Kidney glomerular epithelial cell (primary cell): ENCODE results near the gene LRRTM2.

Experiments
- DNase-seq: peaks from one replicate; lab custom pipeline; 2025; lab: John Stamatoyannopoulos, UW

LRRTM2 gene

DNA sequence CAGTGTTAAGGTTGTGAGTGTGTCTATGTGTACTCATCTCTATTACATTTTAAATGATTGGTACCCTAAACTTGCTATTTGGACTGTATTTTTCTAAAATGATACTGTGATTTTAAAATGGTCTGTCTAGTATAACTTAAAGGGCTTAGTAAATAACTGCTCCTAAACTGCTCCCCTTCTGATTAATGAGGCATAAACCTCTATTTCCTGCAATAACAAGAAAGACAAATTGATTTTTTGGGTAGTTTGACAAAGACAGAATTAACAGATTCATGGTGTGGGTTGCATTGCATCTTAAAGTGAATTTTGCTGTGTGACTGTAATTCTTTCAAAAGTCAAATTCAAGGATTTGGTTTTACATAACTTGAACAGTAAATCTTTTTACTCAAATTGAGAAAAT is 8.1 kb upstream of the LRRTM2 start:
- no peak for DNase-seq

DNA sequence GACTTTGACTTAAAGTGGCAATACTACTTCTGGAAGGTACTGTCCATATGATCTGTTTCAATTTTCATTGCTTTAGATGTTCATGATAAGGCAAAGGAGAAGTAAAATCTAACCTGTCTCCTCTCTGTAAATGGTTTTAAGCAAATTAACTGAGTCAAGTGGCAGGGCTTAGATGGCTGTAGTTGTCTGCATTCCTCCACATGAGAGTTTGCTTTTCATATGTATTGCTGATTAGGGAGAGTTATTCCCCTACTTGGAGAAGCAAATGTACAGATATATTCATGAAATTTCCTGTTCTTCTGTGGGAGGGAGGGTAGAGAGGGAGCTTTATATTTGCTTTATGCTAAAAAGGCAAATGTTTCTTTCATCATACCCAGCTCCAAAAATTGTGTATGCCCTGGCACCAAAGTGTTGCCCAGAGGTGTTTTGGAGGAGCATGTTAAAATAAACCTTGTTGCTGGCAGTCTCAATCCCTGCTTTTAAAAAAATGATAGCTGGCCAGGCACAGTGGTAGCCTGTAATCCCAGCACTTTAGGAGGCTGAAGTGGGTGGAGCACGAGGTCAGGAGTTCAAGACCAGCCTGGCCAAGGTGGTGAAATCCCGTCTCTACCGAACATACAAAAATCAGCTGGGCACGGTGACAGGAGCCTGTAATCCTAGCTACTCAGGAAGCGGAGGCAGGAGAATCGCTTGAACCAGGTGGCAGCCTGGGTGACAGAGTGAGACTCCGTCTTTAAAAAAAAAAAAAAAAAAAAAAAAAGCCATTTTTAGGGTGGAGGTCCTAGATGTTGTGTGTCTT is 3.5 kb upstream of the LRRTM2 start:
- DNase-seq = no peak

DNA sequence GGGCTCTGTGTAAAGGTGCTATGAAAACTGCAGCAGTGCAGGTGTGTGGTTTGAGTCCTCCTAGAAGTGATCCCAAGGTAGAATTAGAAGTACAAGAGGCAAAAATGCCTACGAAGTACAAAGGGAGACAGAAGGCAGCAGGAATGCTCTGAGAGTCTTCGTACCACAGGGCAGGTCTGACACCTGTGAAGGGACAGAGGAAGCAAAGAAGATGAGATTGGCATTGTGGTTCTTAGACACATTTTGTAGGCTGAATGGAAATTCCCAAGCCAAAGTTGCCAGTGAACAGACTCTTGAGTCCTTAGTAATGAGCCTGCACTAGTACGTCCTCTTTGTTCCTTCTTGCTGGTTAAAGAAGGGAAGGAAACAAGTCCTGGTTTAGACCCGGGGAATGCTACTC is 1.7 kb upstream of the LRRTM2 start:
- DNase-seq = no peak

DNA sequence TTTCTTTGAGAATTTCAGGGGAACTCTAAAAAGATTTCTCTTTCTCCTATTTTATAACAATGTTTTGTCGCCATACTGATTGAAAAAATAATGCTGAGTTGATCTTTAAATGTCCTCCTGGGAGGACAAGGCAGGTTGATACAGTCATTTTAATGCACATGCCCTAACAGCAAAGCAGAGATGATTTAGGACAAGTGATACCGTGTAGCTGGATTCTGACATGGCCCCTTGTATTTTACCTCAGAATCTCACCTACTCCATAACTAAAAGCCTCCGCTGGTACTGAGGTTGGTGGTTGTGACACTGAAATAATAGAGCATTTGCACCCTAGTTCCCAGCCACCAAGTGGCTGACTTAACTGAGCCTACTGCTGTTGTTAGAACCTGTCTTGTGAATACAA is 811 bp upstream of the LRRTM2 start:
- DNase-seq = no peak

DNA sequence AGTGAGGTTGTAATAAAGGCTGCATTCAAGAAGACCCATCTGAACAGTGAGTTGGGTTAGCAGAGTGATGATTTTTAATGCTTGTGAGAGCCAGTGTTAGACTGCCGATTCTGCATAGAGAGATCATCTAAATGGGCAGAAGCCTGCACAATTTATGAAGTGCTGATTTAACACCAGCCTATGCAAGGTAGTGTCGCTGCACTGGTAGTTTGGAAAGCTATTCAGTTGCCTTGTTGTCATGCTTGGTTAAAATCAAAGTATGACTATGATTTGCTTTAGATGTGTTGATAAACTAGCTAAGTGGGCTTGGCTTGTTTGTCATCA is 379 bp upstream of the LRRTM2 start:
- no peak for DNase-seq

DNA sequence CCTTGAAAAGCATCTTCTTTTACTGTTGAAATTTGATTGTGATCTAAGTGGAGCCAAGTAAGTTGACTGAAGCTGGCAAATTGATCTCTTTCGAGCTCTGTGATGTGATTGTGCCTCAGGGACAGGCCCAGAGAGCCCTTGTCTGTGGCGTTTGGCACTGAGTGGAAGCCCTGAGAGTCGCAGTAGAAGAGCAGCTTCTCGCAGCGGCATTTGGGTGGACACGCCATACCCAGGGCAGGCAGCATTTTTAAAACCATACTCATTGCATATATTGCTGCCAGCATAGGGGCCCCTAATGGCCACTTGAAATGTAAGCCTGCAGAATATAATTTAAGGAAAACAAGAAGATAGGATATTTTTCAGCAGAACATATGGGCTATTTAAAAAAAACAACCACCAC is 894 bp downstream of the LRRTM2 start:
- DNase-seq = no peak

DNA sequence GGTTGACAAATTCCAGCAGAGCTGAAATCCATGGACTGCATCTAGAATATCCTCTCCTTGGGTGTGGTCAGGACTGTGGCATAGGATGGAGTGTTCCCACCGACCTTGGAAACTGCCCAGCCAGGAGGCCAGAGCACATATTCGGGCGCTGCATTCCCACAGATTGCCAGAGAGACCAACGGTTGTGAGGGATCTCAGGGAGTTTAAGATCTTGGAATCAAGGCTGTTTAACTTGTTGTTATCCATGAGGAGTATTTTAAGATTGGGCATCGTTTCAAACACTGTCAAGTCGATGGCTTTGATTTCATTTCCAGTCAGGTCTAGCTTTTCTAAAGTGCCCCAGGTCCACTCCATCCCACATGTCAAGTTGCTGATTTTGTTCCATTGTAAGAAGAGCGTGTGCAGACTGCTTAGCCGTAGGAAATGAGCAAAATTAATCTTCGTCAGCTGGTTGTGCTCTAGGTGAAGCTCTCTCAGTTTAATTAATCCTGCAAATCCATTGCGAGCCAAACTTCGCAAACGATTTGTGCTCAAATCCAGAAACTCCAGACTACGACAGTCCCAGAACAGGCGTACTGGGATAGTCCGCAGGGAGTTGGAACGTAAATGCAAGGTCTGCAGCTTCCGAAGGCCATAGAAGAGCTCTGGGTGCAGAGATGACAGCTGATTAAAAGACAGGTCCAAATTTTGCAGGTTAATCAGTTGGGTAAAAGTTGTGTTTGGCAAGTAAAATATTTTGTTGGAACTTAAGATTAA is 1.5 kb downstream of the LRRTM2 start:
- no peak for DNase-seq

DNA sequence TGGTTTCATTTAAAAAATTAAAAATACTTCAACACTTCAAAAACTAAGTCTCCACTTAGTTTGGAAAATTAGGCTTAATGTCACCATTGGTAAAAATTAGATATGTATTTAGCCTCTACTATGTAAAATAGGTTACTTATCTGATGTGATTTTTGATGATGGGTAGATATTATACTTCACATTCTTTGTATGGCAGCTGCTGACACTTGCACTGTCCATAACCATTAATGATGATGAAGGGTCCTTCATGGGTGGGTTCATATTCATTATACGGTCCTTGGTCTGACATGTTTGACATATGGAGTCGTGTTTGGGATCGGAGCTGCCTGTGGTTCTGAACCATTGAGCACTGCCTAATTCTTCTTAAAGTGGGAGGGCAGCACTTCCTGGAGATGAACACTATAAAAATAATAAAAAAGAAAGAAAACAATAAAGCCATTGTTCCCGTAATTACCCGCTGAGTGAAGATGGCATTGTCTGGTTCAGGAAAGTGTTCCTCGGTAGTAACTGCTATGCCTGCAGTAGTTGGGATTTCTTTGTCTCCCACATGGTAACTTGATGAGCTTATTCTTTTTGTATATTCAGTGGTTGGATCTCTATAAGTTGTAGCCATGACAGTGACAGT is 2.2 kb downstream of the LRRTM2 start:
- peak; percentile 30 for DNase-seq

DNA sequence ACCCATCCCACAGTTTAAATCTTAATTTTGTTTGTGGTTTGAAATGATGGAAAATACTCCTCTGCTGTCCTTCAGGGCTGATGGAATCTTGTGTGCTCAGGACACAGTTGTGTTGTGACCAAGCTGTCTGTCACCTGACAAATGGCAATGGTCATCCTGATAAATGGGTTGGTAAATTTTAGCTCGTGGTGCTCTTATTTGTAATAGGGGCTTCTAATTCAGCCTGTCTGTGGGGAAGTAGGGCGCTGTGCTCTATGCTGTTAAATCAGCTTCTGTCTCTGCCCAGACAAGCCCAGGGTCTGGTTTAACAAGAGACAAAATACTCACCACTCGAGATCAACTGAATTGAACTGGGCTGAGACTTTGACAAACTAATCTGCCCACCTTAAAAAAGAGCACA is 4.5 kb downstream of the LRRTM2 start:
- no peak for DNase-seq

DNA sequence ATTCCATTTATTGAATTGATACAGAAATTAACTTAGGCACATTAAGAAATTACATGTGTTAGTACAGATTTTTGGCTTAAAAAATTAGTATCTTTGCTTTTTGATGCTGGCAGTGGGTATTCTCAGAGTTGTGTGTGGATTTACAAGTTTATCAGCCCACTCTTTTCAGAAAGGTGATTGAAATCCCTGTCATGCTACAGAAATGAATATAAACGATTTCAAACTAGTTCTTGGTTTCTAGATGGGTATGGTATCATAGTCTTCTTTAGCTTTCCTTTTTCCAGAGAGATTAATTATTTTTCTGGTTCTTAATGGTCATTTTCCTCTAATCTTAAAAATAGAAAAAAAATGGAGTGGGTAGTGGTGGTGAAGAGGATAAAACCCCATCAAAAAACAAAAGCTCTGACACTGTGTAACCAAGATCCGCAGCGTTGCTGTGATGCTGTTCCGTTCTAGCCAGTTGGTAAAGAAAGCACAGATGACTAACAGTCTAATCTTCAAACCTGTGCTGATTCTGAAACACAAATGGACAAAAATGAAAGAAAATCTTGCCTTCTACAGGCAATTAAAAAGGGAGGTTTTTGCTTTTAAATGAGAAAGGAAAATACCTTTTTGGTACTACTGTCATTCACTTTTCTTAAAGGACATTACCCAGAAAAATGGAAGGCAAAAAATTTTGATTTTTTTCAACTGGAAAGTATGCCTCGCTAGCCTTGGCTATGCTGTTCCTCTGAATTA is 5.2 kb downstream of the LRRTM2 start:
- DNase-seq = peak; percentile 62

DNA sequence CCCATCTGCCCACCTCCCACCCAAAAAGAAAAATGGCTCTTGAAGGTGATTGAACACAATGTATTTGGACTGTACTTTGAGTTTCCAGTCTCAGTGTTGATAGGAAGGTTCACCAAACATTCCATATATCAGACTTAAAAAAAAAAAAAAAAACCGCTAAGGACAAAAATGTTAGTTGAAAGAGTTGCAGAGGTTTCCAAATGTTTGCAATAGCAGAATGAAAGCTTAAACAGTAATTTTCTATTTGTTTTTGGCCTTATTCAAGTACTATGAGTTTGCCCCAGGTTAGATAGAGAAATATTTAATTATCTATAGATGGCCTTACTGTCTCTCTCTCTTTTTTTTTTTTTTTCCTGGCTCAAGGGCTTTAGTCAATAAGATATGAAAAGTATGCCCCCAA is 6.1 kb downstream of the LRRTM2 start:
- no peak for DNase-seq

DNA sequence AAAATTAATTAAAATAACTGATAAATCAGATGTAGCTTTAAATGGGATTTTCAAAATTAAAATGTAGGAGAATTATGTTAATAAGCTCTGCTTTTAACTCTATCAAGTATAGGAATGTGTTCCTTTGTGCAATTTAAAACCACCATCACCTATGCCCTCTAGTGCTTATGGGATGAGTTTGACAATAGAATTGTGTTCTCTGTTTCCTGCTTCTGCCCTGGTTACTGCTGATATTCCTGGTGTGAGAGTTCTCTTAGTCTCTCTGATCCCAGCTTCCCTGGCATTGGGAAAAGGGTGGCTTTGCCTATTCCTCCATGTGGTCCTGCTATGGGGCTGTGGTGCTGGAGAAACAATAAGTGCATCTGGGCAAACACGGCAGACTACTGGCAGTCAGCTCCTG is 8.1 kb downstream of the LRRTM2 start:
- DNase-seq = no peak

DNA sequence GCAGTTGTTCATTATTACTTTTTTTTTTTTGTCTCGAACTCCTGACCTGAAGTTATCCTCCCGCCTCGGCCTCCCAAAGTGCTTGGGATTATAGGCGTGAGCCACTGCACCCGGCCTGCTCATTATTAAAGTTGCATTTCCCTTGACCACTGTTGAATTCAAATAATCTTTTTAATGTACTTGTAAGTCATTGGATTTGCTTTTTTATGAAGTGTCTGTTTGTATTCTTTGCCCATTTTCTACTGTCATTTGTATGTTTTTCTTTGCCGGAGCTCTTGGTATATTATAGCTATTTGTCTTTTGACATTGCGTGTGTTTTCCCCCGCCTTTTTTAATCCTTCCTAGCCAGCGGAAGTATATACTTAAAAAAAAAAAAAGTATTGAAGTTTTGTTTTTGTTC is 22.0 kb downstream of the LRRTM2 start:
- no peak for DNase-seq

DNA sequence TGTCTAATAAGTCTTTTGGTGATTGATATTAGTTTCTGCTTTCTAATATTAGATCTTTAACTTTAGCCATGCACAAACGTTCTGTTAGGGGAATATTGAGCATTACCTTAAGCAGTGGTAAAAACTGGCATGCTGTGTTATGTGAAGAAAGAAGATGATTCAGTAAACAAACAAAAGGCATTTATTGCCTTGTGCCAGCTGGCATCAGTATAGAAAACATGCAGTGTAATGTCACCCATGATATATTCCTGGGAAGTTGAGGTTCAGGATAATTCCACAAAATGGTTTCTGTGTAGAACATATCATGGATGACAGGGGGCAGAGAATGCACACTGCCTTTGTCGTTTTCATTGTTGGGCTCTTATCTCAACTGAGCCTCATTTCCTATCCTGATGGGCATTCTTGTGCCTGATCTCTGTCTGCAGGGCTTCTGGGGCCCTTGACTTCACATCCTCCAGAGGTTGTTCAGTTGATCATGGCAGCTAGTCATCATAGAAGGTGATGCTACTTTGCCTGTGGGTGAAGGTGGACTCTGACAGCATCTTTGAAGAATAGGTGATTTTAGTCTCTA is 24.2 kb downstream of the LRRTM2 start:
- no peak for DNase-seq

DNA sequence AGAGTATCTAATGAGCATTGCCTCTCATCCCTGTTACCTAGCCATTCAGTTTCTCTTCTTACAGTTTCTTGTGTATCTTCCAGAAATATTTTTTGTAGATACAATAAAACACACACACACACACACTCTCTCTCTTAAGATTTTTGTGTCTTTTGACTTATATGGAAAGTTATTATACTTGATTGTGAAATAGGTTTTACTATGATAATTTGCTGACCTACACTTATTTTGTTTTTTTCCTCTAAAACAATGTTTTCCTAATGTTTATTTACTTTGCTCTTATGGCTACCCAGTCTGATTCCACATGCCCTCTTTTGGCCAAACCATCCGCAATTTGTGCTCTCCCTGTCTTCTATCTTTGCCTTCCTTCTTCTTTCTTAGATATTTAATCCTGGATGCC is 25.3 kb downstream of the LRRTM2 start:
- no peak for DNase-seq

DNA sequence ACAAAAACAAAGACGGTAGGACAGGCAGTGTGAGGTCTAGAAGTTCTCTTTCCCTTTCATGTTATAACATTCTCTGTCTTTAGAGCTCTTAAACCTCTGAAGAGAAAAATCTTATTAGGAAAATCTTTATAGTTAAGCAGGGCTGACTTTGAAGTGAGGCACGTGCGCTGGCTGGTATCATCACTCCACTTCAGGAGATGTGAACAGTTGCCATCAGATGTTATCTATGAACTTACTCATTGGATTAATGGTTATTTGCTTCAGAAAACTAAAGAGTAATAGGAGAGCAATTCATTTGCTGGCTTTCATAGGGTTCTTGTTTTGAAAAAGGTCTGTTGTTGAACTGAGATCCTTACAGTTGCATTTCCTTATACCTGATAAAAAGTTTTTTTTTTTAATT is 25.7 kb downstream of the LRRTM2 start:
- DNase-seq = no peak

DNA sequence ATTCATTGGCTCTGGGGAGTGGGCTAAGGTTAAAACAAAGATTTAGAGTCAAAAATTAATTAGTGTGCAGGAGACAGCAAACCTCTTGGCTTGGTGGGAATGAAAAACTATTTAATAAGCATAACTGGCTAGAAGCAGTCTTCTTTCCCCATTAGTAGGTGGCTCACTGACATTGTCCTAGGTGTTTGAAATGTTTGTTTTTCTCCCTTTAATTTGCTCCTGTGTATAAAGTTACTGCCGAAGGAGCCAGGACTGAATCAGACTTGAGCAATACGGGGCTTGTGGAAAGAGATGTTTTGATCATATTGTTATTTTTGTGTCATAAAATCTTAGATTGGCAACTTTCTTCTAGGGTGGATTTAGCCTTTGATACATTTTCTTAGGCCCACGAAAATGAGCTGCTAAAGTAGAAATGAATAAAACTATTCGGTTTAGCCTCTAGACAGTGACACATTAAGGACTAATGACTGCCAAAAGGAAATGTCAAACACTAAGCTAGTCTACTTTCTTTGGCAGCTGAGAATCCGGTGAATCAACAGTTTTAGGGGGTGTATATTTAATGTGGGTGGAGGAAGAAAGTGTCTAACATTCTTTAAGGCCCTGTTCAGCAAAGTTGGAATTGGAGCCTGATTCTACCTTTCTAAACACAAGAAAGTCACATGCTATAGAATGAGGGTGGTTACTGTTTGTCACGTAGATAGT is 30.2 kb downstream of the LRRTM2 start:
- DNase-seq = peak; percentile 67

DNA sequence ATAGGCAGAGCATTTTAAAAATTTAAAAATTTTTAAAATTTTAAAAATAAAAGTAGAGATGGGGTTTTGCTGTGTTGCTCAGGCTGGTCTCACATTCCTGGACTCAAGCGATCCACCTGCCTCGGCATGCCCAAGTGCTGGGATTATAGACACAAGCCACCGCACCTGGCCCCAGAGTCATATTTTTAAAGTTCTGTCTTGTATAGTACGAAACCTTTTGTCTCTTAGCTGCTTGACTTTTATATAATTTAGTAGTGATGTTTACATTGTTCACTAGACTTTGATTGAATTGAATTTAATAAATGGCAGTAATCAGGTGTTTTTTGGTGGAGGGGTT is 31.0 kb downstream of the LRRTM2 start:
- no peak for DNase-seq

DNA sequence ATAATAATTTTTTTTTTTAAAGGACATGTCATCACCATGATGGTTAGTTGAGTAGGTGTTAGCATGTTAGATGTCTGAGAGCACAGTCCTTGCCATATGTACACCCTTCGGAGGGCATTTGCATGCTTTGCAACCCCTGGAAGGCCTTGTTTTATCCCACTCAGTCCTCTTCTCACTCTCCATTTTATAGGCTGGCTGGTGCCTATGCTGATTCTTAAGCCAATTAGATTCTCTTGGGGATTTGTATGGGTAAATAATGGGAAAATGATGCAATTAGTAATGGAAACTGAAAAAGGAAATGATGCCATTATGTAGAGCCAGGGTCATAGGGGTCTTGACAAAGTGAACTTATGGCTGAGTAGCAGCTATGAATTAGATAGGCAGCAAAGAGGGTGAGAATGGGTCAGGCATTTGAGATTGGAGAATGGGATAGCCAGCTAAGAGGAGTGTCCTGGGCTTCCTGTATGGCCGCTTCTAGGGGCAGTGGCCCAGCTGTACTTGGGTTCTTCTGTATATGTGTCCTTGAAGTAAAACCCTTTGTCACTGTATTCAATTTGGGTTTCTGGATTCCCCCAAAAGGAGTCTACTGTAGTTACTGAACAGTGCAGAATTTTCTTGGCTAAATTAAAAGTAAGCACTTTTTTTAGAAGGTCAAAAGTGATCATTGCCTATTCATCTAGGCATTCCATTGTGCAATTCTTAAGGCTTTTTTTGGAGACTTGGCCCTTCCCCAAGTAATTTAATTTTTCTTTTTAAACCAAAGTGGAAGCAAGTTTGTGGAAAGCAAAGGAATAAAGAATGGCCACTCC is 31.6 kb downstream of the LRRTM2 start:
- no peak for DNase-seq

DNA sequence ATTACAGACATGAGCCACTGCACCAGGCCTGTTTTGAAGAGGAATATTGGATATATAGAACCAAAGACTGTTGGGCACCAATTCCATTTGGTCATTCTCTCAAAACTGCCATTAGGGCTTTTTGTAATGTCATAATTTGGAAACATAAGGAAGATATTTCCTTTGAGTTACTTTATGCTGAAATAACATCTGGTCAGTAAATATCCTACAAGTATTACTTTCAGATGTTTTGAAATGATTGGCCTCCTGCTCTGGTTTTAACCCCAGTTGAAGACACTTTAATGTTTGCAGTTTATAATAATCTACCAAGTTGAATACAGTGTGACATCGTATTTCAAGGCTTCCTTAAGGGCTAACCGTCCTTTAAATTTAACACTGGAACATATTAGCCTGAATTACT is 33.6 kb downstream of the LRRTM2 start:
- DNase-seq = no peak

DNA sequence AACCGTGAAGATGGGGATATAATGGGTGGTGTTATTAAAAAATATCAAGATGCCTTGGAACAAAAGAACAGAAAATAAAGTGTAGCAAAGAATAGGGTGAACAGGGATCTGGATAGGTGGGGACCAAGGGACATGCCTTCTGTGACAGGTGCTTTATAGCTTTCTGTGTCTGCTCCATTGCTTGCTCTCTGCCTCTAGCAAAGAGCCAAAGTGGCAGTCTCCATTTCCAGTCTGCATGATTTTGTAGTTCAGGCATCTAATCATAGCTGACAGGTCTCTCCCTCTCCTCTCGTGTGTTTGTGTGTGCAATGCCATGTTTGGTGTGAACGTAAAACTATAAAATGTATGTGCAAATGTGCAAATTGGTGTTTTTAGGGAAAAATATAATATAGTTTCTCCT is 35.0 kb downstream of the LRRTM2 start:
- DNase-seq = no peak
